K562 (cell line): ENCODE results near the gene GPER1. TPM values are rescaled to one million over a fixed set of nuclear protein-coding genes. Genes with fewer than 3 reads are reported as not detected.

Experiments used
- ARID1B ChIP-seq: fragments of 450-650 bp; IDR thresholded peaks from 2 replicates; pipeline ENCODE4 v1.6.1; 2016; ENCODE audit warnings: antibody characterized with exemption, mild to moderate bottlenecking, inconsistent platforms
- ATF7 ChIP-seq: fragments of 450-650 bp; IDR thresholded peaks from 2 replicates; pipeline ENCODE4 v1.7.1; 2014; ENCODE audit warnings: mild to moderate bottlenecking, moderate library complexity
- BRD9 ChIP-seq: fragments of 450-650 bp; IDR thresholded peaks from 2 replicates; pipeline ENCODE4 v1.6.1; 2018; ENCODE audit warnings: low read depth; ENCODE audit not compliant: partially characterized antibody
- HCFC1 ChIP-seq: IDR thresholded peaks from 2 replicates; pipeline ENCODE4 v1.6.1; 2012; ENCODE audit warnings: low read depth, low read length, improper control_type of control experiment
- KDM5B ChIP-seq: fragments of 200-600 bp; sonication (generic); IDR thresholded peaks from 2 replicates; pipeline ENCODE4 v1.6.1; 2012; ENCODE audit warnings: low read depth, mild to moderate bottlenecking, moderate library complexity, low read length, control low read depth, inconsistent platforms; ENCODE audit not compliant: insufficient replicate concordance
- KLF16 ChIP-seq: IDR thresholded peaks from 2 replicates; pipeline ENCODE4 v1.6.1; 2016; ENCODE audit warnings: antibody characterized with exemption
- MEF2A ChIP-seq: IDR thresholded peaks from 2 replicates; pipeline ENCODE4 v1.6.1; 2011; ENCODE audit warnings: low read depth, mild to moderate bottlenecking, low read length, moderate library complexity; ENCODE audit not compliant: control insufficient read depth
- NFIC ChIP-seq: fragments of 450-650 bp; IDR thresholded peaks from 2 replicates; pipeline ENCODE4 v1.6.1; 2017; ENCODE audit warnings: mild to moderate bottlenecking, inconsistent platforms
- RCOR1 ChIP-seq, 2 experiments: IDR thresholded peaks; 2 replicates each; pipeline ENCODE4 v1.6.1; 2012; ENCODE audit warnings: low read depth in 2 of 2, low read length in 2 of 2, borderline replicate concordance in 1 of 2, improper control_type of control experiment in 1 of 2
- SMARCC2 ChIP-seq: fragments of 450-650 bp; IDR thresholded peaks from 2 replicates; pipeline ENCODE4 v1.6.1; 2017; ENCODE audit warnings: antibody characterized with exemption, moderate library complexity, mild to moderate bottlenecking, low read depth
- SNIP1 ChIP-seq: fragments of 450-650 bp; IDR thresholded peaks from 2 replicates; pipeline ENCODE4 v1.7.1; 2017; ENCODE audit warnings: low read depth, mild to moderate bottlenecking
- SNRNP70 ChIP-seq: fragments of 200-400 bp; formaldehyde crosslinking; optimal IDR thresholded peaks from 2 replicates; pipeline ENCODE3; 2017; ENCODE audit warnings: low read depth, low read length
- SREBF1 ChIP-seq: fragments of 150-350 bp; IDR thresholded peaks from 2 replicates; pipeline ENCODE4 v1.6.1; 2014; ENCODE audit warnings: antibody characterized with exemption, low read depth, low read length, borderline replicate concordance
- STAG1 ChIP-seq: sonication (generic); formaldehyde crosslinking; IDR thresholded peaks from 2 replicates; pipeline ENCODE4 v1.5.0; 2020; ENCODE audit warnings: missing genetic modification reagents, borderline replicate concordance
- TEAD4 ChIP-seq, 2 experiments: sonication (generic) in 1 of 2; formaldehyde crosslinking in 1 of 2; IDR thresholded peaks; 2 replicates each; pipeline versions ENCODE4 v1.6.1 to v1.8.0; 2012 to 2022; ENCODE audit warnings: borderline replicate concordance in 1 of 2, inconsistent platforms in 1 of 2, low read length in 1 of 2, mild to moderate bottlenecking in 1 of 2, missing genetic modification reagents in 1 of 2
- ZNF143 ChIP-seq: sonication (generic); formaldehyde crosslinking; IDR thresholded peaks from 2 replicates; pipeline ENCODE4 v1.9.0; 2022; ENCODE audit warnings: mild to moderate bottlenecking, missing genetic modification reagents
- ZNF586 ChIP-seq: fragments of 450-650 bp; formaldehyde crosslinking; conservative IDR thresholded peaks from 2 replicates; pipeline ENCODE4 v1.4.0; 2020; ENCODE audit warnings: mild to moderate bottlenecking, moderate library complexity
- polyA plus RNA-seq, 8 experiments: library from polyadenylated mRNA; depleted of rRNA in 4 of 8; stranded (reverse) in 5 of 8; unstranded in 3 of 8; fragments of >200 nt; fragmentation: Nextera tagmentation in 2 of 8; fragmentation: Illumina TruSeq in 1 of 8; extraction: Ambion mirVana in 2 of 8; extraction: Trizol in 1 of 8; gene quantifications; 2 replicates each; pipeline versions ENCODE4 v1.2.1 to v1.2.3, GENCODE V29; 2011 to 2014; ENCODE audit warnings: inconsistent platforms in 1 of 8, missing spikeins in 1 of 8
- total RNA-seq, 7 experiments: library from RNA; depleted of rRNA in 6 of 7; stranded (reverse); fragments of >200 nt in 6 of 7; fragmentation: Illumina TruSeq in 2 of 7; extraction: Trizol in 2 of 7; gene quantifications; 2 replicates each; pipeline versions ENCODE4 v1.2.1 to v1.2.3, GENCODE V29; 2011 to 2021; ENCODE audit warnings: low replicate concordance in 1 of 7
- TF ChIP-seq, protein P1 (sequence below), 3 experiments: IDR thresholded peaks in 2 of 3; conservative IDR thresholded peaks in 1 of 3; 2 replicates each; pipeline ENCODE4 v1.5.1; 2011 to 2012; ENCODE audit warnings: low read length in 3 of 3, mild to moderate bottlenecking in 3 of 3, control low read depth in 2 of 3, improper control_type of control experiment in 1 of 3, inconsistent platforms in 1 of 3, low read depth in 1 of 3, mixed read lengths in 1 of 3, moderate library complexity in 1 of 3; ENCODE audit not compliant: insufficient read depth in 2 of 3
- TF ChIP-seq, protein P2 (sequence below), 2 experiments: fragments of 200-800 bp in 1 of 2; sonication (Bioruptor generic) in 1 of 2; sonication (generic) in 1 of 2; formaldehyde crosslinking in 1 of 2; IDR thresholded peaks in 1 of 2; conservative IDR thresholded peaks in 1 of 2; 2 replicates each; pipeline versions ENCODE4 v1.5.0 to v1.6.1; 2016 to 2020; ENCODE audit warnings: missing compliant biosample characterization in 1 of 2, missing genetic modification characterization in 1 of 2, missing genetic modification reagents in 1 of 2
- TF ChIP-seq, protein P3 (sequence below): fragments of 250-450 bp; sonication (Bioruptor Pico); IDR thresholded peaks from 2 replicates; pipeline ENCODE4 v1.5.0; 2021; ENCODE audit warnings: mild to moderate bottlenecking, moderate library complexity

Gene GPER1
- total and polyA plus RNA-seq, 9 of the 15 experiments (the other 6 are each of a cell fraction or from before 2014, with no cell fraction given), result 0.04 to 0.09 (median 0.08) TPM; not detected in 6

DNA sequence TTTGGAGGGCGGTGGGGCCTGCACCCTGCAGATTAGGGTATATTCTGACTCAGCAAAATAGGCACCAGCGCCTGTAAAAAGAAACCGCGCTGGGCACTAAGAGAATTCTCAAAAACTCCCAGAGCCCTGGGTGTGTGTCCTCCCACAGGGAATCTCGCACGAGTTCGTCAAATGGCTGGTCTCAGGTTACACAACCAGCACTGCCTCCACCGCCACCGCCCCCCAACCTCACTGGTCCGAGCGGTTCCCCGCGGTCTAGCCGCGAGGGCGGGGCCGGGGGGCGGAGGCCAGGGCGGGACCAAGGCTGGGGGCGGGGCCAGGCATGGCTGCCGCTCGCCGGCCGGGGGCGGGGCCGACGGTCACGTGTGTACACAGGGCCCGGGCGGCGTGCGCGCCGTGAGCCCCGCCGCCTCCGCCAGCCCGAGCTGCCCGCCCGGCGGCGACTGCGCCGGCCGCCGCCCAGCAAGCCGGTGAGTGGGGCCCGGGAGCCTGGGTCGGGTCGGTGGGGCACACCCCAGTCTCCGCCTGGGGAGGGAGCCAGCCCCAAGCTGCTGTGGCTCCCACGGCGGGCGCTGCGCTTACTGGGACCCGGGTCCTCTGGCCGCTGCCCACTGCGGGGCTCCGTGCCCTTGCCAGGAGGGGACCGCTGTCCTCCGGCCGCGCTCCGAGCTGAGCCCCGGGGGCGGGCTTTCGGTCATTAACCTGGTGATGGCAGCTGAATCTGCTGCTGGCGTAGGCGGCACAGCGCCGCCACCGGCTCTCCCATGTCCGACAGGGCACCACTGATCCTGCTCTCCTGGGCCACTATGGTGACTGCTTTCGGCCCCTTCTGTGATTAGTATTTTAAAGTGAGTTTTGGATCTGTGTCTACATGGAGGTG, 43.5 kb upstream of the GPER1 start, which contains the start of gene GPR146 (continued):
- TF ChIP-seq MEF2A (no peak), HCFC1 (no peak), NFIC (peak; percentile 39; the same call in 1 of the 2 replicates), SREBF1 (no peak), RCOR1 (IDR thresholded peaks at IDR 0.05; ENCODE audit: borderline replicate concordance in 1 of 2, low read depth in 2 of 2, low read length in 2 of 2) (0 out of 4 replicates have a peak, but pooled peaks of 1 of the 2 experiments have one; percentile 40), SNRNP70 (no peak), BRD9 (no peak), SMARCC2 (peak; percentile 78), ZNF586 (no peak), KDM5B (no peak), ZNF143 (CRISPR knock-in tag) (no peak), ARID1B (peak; percentile 94), STAG1 (CRISPR knock-in tag) (no peak), SNIP1 (no peak), TEAD4 (IDR thresholded peaks at IDR 0.05; ENCODE audit: low read length) (peak; percentile 75; the same call in 1 of the 2 replicates), TEAD4 (CRISPR knock-in tag; IDR thresholded peaks at IDR 0.05; ENCODE audit: borderline replicate concordance) (no peak), ATF7 (no peak; the same call in 1 of the 2 replicates), KLF16 (peak; percentile 39; the same call in 1 of the 2 replicates)
- TF ChIP-seq, protein P1, sequence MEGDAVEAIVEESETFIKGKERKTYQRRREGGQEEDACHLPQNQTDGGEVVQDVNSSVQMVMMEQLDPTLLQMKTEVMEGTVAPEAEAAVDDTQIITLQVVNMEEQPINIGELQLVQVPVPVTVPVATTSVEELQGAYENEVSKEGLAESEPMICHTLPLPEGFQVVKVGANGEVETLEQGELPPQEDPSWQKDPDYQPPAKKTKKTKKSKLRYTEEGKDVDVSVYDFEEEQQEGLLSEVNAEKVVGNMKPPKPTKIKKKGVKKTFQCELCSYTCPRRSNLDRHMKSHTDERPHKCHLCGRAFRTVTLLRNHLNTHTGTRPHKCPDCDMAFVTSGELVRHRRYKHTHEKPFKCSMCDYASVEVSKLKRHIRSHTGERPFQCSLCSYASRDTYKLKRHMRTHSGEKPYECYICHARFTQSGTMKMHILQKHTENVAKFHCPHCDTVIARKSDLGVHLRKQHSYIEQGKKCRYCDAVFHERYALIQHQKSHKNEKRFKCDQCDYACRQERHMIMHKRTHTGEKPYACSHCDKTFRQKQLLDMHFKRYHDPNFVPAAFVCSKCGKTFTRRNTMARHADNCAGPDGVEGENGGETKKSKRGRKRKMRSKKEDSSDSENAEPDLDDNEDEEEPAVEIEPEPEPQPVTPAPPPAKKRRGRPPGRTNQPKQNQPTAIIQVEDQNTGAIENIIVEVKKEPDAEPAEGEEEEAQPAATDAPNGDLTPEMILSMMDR (IDR thresholded peaks at IDR 0.05 in 2 of 3, conservative IDR thresholded peaks at IDR 0.05 in 1 of 3; ENCODE audit: insufficient read depth in 2 of 3, low read depth in 1 of 3, low read length in 3 of 3), result peak; percentile 69 to 71 (median 70)
- TF ChIP-seq, protein P2, sequence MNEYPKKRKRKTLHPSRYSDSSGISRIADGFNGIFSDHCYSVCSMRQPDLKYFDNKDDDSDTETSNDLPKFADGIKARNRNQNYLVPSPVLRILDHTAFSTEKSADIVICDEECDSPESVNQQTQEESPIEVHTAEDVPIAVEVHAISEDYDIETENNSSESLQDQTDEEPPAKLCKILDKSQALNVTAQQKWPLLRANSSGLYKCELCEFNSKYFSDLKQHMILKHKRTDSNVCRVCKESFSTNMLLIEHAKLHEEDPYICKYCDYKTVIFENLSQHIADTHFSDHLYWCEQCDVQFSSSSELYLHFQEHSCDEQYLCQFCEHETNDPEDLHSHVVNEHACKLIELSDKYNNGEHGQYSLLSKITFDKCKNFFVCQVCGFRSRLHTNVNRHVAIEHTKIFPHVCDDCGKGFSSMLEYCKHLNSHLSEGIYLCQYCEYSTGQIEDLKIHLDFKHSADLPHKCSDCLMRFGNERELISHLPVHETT (CRISPR knock-in tag; conservative IDR thresholded peaks at IDR 0.05 in 1 of 2, IDR thresholded peaks at IDR 0.05 in 1 of 2), result peak in 1 of 2 experiments; percentile 23; a peak in 1 of 4 replicates
- TF ChIP-seq, protein P3, sequence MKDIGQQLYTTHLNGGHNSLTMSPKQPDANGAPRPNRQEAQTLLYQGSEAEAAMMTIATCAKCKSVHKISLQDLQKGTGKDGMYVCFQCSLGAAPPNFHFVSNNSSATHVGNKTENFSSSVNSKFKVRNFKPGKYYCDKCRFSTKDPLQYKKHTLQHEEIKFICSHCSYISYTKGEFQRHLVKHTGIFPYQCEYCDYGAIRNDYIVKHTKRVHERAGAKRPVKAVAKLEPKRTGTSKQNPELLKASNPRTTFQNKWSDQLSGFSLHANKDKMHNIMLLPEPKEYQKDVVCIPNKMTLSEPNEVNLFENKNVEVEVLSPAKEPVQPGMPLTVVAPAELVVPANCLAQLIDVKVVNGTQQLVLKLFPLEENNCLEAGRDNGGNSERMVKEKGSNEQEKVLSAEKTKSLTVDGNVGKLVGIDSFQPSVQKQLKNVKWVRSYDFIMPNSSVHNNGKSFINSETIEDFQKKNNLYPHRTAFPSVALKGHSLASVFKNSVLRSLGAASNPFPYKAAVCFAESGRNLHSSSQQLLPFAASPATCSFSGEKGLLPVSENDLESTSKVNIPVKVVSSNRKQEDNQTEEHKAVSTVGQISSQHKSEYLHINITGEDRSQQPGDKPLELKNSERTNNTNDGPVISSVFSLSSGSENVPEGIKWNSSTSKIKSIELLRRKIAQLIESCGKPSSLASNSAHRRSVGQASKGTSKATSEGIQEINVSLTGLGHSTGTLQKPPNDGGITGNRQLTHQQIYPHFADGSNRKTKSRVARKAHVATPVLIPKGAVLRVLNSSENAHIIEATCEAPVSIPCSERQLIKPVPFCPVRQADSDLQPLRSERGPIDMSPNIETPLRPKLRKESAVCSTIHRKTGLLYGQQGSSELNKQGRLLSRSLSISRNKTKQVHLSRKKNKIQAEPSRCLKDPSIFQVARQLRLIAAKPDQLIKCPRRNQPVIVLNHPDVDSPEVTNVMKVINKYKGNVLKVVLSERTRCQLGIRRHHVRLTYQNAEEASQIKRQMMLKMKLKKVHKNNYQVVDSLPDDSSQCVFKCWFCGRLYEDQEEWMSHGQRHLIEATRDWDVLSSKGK, result no peak
